ENCODE data around the gene SLC26A8.

- TF ChIP-seq CTCF (IDR thresholded peaks at IDR 0.05 in 2 of 3, conservative IDR thresholded peaks at IDR 0.05 in 1 of 3; ENCODE audit: borderline replicate concordance in 1 of 3, insufficient read depth in 1 of 3, low read depth in 2 of 3, low read length in 2 of 3) (no peak), REST (IDR thresholded peaks at IDR 0.05; ENCODE audit: low read depth) (no peak), POLR2A (IDR thresholded peaks at IDR 0.05; ENCODE audit: borderline replicate concordance, extremely low read depth, insufficient read depth, insufficient read length) (no peak), EZH2 (IDR thresholded peaks at IDR 0.05) (no peak), SP1 (IDR thresholded peaks at IDR 0.05; ENCODE audit: low read depth) (no peak), YY1 (IDR thresholded peaks at IDR 0.05; ENCODE audit: extremely low read depth, insufficient replicate concordance, low read depth, low read length) (no peak), POLR2AphosphoS5 (IDR thresholded peaks at IDR 0.05; ENCODE audit: low read depth, low read length) (no peak), EGR1 (IDR thresholded peaks at IDR 0.05; ENCODE audit: low read depth) (no peak), SRF (IDR thresholded peaks at IDR 0.05; ENCODE audit: low read depth) (no peak), CBX3 (IDR thresholded peaks at IDR 0.05; ENCODE audit: low read depth) (no peak), CEBPB (IDR thresholded peaks at IDR 0.05; ENCODE audit: low read depth) (no peak), MAX (IDR thresholded peaks at IDR 0.05) (no peak), ZNF274 (IDR thresholded peaks at IDR 0.05; ENCODE audit: low read depth, low read length) (no peak), EZH2phosphoT487 (IDR thresholded peaks at IDR 0.05; ENCODE audit: borderline replicate concordance) (no peak)
These were observed 90.6 kb downstream of the SLC26A8 start for GRCh38 chr6:35933844-35934243.

Measured in HCT116 (cell line).